SU-DHL-6 (cell line): Measurements from ENCODE around the gene SLF2.

ENCODE experiments used
- H2AFZ ChIP-seq: fragments of 200-600 bp; sonication (generic); 2 replicates; pipeline ENCODE4 v1.6.1; 2014; ENCODE audit warnings: low read depth, mild to moderate bottlenecking, moderate library complexity, mixed read lengths, antibody characterized with exemption, low read length; ENCODE audit not compliant: severe bottlenecking
- H3F3A ChIP-seq: fragments of 200-600 bp; shearing (Covaris generic); 2 replicates; pipeline ENCODE4 v1.6.0; 2016; ENCODE audit warnings: antibody characterized with exemption, mild to moderate bottlenecking; ENCODE audit not compliant: insufficient read depth
- H3K27ac ChIP-seq: fragments of 200-600 bp; sonication (generic); 2 replicates; pipeline ENCODE4 v1.5.1; 2016; ENCODE audit warnings: low read depth, mild to moderate bottlenecking, low read length, moderate library complexity, mixed read lengths
- H3K27me3 ChIP-seq: fragments of 200-600 bp; sonication (generic), shearing (Covaris generic); 2 replicates; pipeline ENCODE4 v1.6.0; 2014; ENCODE audit warnings: mild to moderate bottlenecking, low read length
- H3K36me3 ChIP-seq: fragments of 200-600 bp; sonication (generic); 2 replicates; pipeline ENCODE4 v1.6.1; 2014; ENCODE audit warnings: mild to moderate bottlenecking, low read length, mixed read lengths
- H3K4me2 ChIP-seq: fragments of 300-600, 200-600 bp; shearing (Covaris generic), sonication (generic); 2 replicates; pipeline ENCODE4 v1.6.0; 2014; ENCODE audit warnings: low read length, low read depth, mild to moderate bottlenecking; ENCODE audit not compliant: poor library complexity, severe bottlenecking
- H3K4me3 ChIP-seq: fragments of 200-600 bp; sonication (generic); 2 replicates; pipeline ENCODE4 v1.5.1; 2014; ENCODE audit warnings: antibody characterized with exemption, low read length, mild to moderate bottlenecking, mixed read lengths; ENCODE audit not compliant: insufficient read depth, poor library complexity, severe bottlenecking
- H3K79me2 ChIP-seq: fragments of 200-600 bp; sonication (generic); 2 replicates; pipeline ENCODE4 v1.6.1; 2014; ENCODE audit warnings: mild to moderate bottlenecking, low read length, moderate library complexity; ENCODE audit not compliant: insufficient read depth
- H3K9ac ChIP-seq: fragments of 200-600 bp; sonication (generic); 2 replicates; pipeline ENCODE4 v1.7.0; 2014; ENCODE audit warnings: mild to moderate bottlenecking, low read length
- H3K9me2 ChIP-seq: fragments of 200-600 bp; sonication (generic); replicated peaks from 2 replicates; pipeline ENCODE4 v1.6.1; 2014; ENCODE audit warnings: low read length; ENCODE audit not compliant: insufficient read depth
- H3K9me3 ChIP-seq: fragments of 200-600 bp; sonication (generic); 2 replicates; pipeline ENCODE4 v1.6.1; 2014; ENCODE audit warnings: low read length, mixed read lengths; ENCODE audit not compliant: insufficient read depth
- H4K20me1 ChIP-seq: fragments of 200-600 bp; sonication (generic); 2 replicates; pipeline ENCODE4 v1.6.1; 2014; ENCODE audit warnings: low read depth, mild to moderate bottlenecking, antibody characterized with exemption, low read length, moderate library complexity, mixed read lengths
- EZH2phosphoT487 ChIP-seq: fragments of 200-600 bp; sonication (generic), shearing (Covaris generic); conservative IDR thresholded peaks from 2 replicates; pipeline ENCODE4 v1.6.1; 2018; ENCODE audit warnings: mild to moderate bottlenecking, antibody characterized with exemption, low read length, moderate library complexity, mixed read lengths
- TF ChIP-seq, protein P1 (sequence below): fragments of 200-600 bp; sonication (generic); IDR thresholded peaks from one replicate; pipeline ENCODE4 v1.5.1; 2017; ENCODE audit warnings: antibody characterized with exemption, mild to moderate bottlenecking, low read length, moderate library complexity; ENCODE audit not compliant: insufficient read depth, poor library complexity, severe bottlenecking

Gene SLF2

DNA sequence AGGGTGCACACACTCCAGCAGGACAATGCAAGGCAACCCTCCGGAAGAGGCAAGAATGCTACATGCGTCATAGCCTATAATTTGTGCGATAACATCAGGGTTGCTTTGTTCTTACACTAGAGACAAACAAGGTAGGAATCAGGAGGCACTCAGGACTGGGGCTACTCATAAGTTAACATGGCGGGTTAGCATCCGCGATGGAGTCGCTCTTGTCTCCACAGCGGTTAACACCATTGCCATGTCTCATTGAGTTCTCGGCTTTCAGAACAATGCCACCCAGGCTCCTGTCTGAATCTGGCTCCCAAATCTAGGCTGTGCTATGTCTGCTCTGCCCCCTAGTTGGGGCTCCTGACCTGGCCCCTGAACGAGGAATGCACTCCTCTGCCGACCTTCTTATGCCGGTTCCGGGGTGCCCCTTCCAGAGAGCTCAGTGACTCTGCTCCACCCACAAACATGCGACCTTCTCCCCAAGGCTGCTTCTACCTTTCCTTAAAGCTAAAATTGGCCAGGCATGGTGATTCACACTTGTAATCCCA, 24.9 kb upstream of the SLF2 start:
- Histone ChIP-seq H3K27me3 (no peaks in the 10 kb centered on the region), H3K9me3 (no peaks in the 10 kb centered on the region), H2AFZ (no peak overlapping the region), H3K9me2 (no peaks in the 10 kb centered on the region), H3K4me2 (no peak overlapping the region), H3K36me3 (no peaks in the 10 kb centered on the region), H4K20me1 (no peaks in the 10 kb centered on the region), H3K79me2 (no peaks in the 10 kb centered on the region), H3K9ac (no peak overlapping the region), H3K27ac (no peak overlapping the region), H3F3A (no peaks in the 10 kb centered on the region), H3K4me3 (no peak overlapping the region)
- TF ChIP-seq, protein P1, sequence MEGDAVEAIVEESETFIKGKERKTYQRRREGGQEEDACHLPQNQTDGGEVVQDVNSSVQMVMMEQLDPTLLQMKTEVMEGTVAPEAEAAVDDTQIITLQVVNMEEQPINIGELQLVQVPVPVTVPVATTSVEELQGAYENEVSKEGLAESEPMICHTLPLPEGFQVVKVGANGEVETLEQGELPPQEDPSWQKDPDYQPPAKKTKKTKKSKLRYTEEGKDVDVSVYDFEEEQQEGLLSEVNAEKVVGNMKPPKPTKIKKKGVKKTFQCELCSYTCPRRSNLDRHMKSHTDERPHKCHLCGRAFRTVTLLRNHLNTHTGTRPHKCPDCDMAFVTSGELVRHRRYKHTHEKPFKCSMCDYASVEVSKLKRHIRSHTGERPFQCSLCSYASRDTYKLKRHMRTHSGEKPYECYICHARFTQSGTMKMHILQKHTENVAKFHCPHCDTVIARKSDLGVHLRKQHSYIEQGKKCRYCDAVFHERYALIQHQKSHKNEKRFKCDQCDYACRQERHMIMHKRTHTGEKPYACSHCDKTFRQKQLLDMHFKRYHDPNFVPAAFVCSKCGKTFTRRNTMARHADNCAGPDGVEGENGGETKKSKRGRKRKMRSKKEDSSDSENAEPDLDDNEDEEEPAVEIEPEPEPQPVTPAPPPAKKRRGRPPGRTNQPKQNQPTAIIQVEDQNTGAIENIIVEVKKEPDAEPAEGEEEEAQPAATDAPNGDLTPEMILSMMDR = no peak
- no peak for TF ChIP-seq EZH2phosphoT487

DNA sequence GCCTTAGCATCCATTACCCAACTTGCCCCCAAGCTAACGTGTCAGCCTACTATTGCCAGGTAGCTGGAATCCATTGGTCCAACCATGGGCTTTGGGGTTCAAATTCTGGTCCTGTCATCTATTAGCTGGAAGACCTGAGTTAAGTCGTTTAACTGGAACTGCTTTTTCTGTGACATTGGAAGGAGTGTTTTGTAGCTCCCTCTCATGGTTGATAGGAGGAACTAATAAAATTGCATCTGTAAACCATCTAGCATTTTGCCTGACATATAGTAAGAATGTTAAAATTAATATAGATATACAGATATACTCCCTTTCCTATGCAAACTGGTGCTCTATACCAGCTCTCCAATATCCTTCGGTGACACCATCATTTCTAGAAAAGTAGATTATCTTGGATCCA, 23.8 kb upstream of the SLF2 start:
- no peaks in the 10 kb centered on the region for H3K9me3 ChIP-seq
- no peak overlapping the region for H2AFZ ChIP-seq
- H3F3A ChIP-seq = no peaks in the 10 kb centered on the region
- H3K36me3 ChIP-seq = no peaks in the 10 kb centered on the region
- no peak overlapping the region for H3K4me3 ChIP-seq
- no peak for TF ChIP-seq EZH2phosphoT487
- TF ChIP-seq, protein P1 = peak; percentile 17
- no peak overlapping the region for H3K9ac ChIP-seq
- no peaks in the 10 kb centered on the region for H4K20me1 ChIP-seq
- H3K9me2 ChIP-seq = no peaks in the 10 kb centered on the region
- no peak overlapping the region for H3K4me2 ChIP-seq
- no peaks in the 10 kb centered on the region for H3K27me3 ChIP-seq
- no peak overlapping the region for H3K27ac ChIP-seq
- no peaks in the 10 kb centered on the region for H3K79me2 ChIP-seq

DNA sequence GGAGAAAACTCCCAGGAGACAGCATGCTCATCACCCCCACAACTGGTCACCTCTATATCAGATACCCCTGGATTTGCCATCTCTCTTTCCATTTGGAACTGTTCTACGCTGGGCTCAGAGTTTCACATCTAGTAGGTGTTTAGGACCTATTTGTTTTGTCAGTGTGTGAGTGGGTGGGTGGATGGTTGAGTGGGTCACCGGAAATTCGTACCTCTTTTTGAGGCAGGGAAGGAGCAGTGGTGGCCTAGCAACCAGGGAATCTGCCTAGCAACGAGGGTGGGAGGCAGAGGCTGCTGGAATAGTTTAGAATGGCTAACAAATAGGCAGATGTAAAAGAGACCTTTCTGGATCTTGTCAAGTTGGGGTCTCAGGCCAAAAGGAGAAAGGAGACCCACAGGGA, 23.2 kb upstream of the SLF2 start:
- H3K79me2 ChIP-seq = no peaks in the 10 kb centered on the region
- no peaks in the 10 kb centered on the region for H3K36me3 ChIP-seq
- no peaks in the 10 kb centered on the region for H3K9me2 ChIP-seq
- H3K27ac ChIP-seq = no peak overlapping the region
- no peak overlapping the region for H3K4me2 ChIP-seq
- H3K4me3 ChIP-seq = no peak overlapping the region
- TF ChIP-seq EZH2phosphoT487 = no peak
- TF ChIP-seq, protein P1 = no peak
- no peaks in the 10 kb centered on the region for H3K9me3 ChIP-seq
- H3F3A ChIP-seq = no peaks in the 10 kb centered on the region
- no peak overlapping the region for H3K9ac ChIP-seq
- H4K20me1 ChIP-seq = no peaks in the 10 kb centered on the region
- H2AFZ ChIP-seq = no peak overlapping the region
- H3K27me3 ChIP-seq = no peaks in the 10 kb centered on the region

GRCh38 chr10:100890141-100890672, 22.6 kb upstream of the SLF2 start:
- Histone ChIP-seq H3K9me2 (no peaks in the 10 kb centered on the region), H3K4me2 (no peak overlapping the region), H3K27ac (no peak overlapping the region), H3K27me3 (no peaks in the 10 kb centered on the region), H3K9me3 (no peaks in the 10 kb centered on the region), H3K4me3 (no peak overlapping the region), H4K20me1 (no peaks in the 10 kb centered on the region), H3F3A (0 out of 2 replicates have a peak, but pooled peaks cover 5% of the 10 kb centered on the region), H3K79me2 (no peaks in the 10 kb centered on the region), H2AFZ (no peak overlapping the region), H3K9ac (no peak overlapping the region), H3K36me3 (no peaks in the 10 kb centered on the region)
- no peak for TF ChIP-seq EZH2phosphoT487
- TF ChIP-seq, protein P1 = no peak
